ENCODE measurements around the gene ADORA1. TPM values are rescaled to one million over a fixed set of nuclear protein-coding genes. Genes with fewer than 3 reads are reported as not detected.

The ADORA1 gene
- total RNA-seq, 2 experiments from 2014 or later = not detected

GRCh38 chr1:203150511-203151297 is 23.2 kb downstream of the ADORA1 start:
- Mint-ChIP-seq H3K9me3 (no peaks in the 10 kb centered on the region), H3K36me3 (no peaks in the 10 kb centered on the region), H3K27me3 (no peaks in the 10 kb centered on the region), H3K27ac (no peak overlapping the region), H3K4me1 (no peaks in the 10 kb centered on the region), H3K4me3 (no peak overlapping the region)
- DNase-seq = no peak

GRCh38 chr1:203151362-203152157 is 24.0 kb downstream of the ADORA1 start:
- no peaks in the 10 kb centered on the region for H3K27me3 Mint-ChIP-seq
- no peak overlapping the region for H3K4me3 Mint-ChIP-seq
- H3K9me3 Mint-ChIP-seq = no peaks in the 10 kb centered on the region
- H3K27ac Mint-ChIP-seq = no peak overlapping the region
- no peak for DNase-seq
- H3K4me1 Mint-ChIP-seq = no peaks in the 10 kb centered on the region
- H3K36me3 Mint-ChIP-seq = no peaks in the 10 kb centered on the region

- DNase-seq = no peak
- Mint-ChIP-seq H3K4me1 (no peaks in the 10 kb centered on the region), H3K27me3 (no peaks in the 10 kb centered on the region), H3K4me3 (no peak overlapping the region), H3K27ac (no peak overlapping the region), H3K9me3 (no peaks in the 10 kb centered on the region), H3K36me3 (no peaks in the 10 kb centered on the region)
Observed at GRCh38 chr1:203152158-203153034, 24.9 kb downstream of the ADORA1 start.

- H3K27me3 Mint-ChIP-seq = no peaks in the 10 kb centered on the region
- no peak overlapping the region for H3K4me3 Mint-ChIP-seq
- H3K9me3 Mint-ChIP-seq = no peaks in the 10 kb centered on the region
- H3K36me3 Mint-ChIP-seq = no peaks in the 10 kb centered on the region
- H3K4me1 Mint-ChIP-seq = no peaks in the 10 kb centered on the region
- no peak for DNase-seq
- H3K27ac Mint-ChIP-seq = no peak overlapping the region
Observed at GRCh38 chr1:203153051-203153988, 25.8 kb downstream of the ADORA1 start.

- Mint-ChIP-seq H3K9me3 (no peaks in the 10 kb centered on the region), H3K27me3 (no peaks in the 10 kb centered on the region), H3K4me3 (no peak overlapping the region), H3K27ac (no peak overlapping the region), H3K4me1 (no peaks in the 10 kb centered on the region), H3K36me3 (no peaks in the 10 kb centered on the region)
- DNase-seq = no peak
Observed at GRCh38 chr1:203153989-203154821, 26.7 kb downstream of the ADORA1 start.

GRCh38 chr1:203156280-203156679 is 28.8 kb downstream of the ADORA1 start:
- no peaks in the 10 kb centered on the region for H3K4me1 Mint-ChIP-seq
- no peaks in the 10 kb centered on the region for H3K27me3 Mint-ChIP-seq
- H3K36me3 Mint-ChIP-seq = no peaks in the 10 kb centered on the region
- DNase-seq = no peak
- no peak overlapping the region for H3K4me3 Mint-ChIP-seq
- H3K9me3 Mint-ChIP-seq = no peaks in the 10 kb centered on the region
- no peak overlapping the region for H3K27ac Mint-ChIP-seq

- Mint-ChIP-seq H3K27me3 (no peaks in the 10 kb centered on the region), H3K36me3 (no peaks in the 10 kb centered on the region), H3K9me3 (no peaks in the 10 kb centered on the region), H3K27ac (no peak overlapping the region), H3K4me1 (no peaks in the 10 kb centered on the region), H3K4me3 (no peak overlapping the region)
- DNase-seq = no peak
Observed at GRCh38 chr1:203158423-203158822, 30.9 kb downstream of the ADORA1 start.

GRCh38 chr1:203158960-203159665 is 31.6 kb downstream of the ADORA1 start:
- Mint-ChIP-seq H3K27me3 (no peaks in the 10 kb centered on the region), H3K9me3 (no peaks in the 10 kb centered on the region), H3K27ac (no peak overlapping the region), H3K4me1 (no peaks in the 10 kb centered on the region), H3K36me3 (no peaks in the 10 kb centered on the region), H3K4me3 (no peak overlapping the region)
- DNase-seq = no peak

- H3K27ac Mint-ChIP-seq = no peak overlapping the region
- H3K4me3 Mint-ChIP-seq = no peak overlapping the region
- DNase-seq = no peak
- H3K36me3 Mint-ChIP-seq = no peaks in the 10 kb centered on the region
- no peaks in the 10 kb centered on the region for H3K9me3 Mint-ChIP-seq
- H3K4me1 Mint-ChIP-seq = no peaks in the 10 kb centered on the region
- no peaks in the 10 kb centered on the region for H3K27me3 Mint-ChIP-seq
Observed at GRCh38 chr1:203159844-203160243, 32.3 kb downstream of the ADORA1 start.

GRCh38 chr1:203161175-203161574 is 33.6 kb downstream of the ADORA1 start:
- H3K36me3 Mint-ChIP-seq = no peaks in the 10 kb centered on the region
- no peaks in the 10 kb centered on the region for H3K4me1 Mint-ChIP-seq
- no peak overlapping the region for H3K27ac Mint-ChIP-seq
- H3K9me3 Mint-ChIP-seq = no peaks in the 10 kb centered on the region
- no peak overlapping the region for H3K4me3 Mint-ChIP-seq
- H3K27me3 Mint-ChIP-seq = no peaks in the 10 kb centered on the region
- DNase-seq = no peak

GRCh38 chr1:203161703-203162102 is 34.2 kb downstream of the ADORA1 start:
- no peaks in the 10 kb centered on the region for H3K36me3 Mint-ChIP-seq
- H3K9me3 Mint-ChIP-seq = no peaks in the 10 kb centered on the region
- no peak overlapping the region for H3K4me3 Mint-ChIP-seq
- no peak for DNase-seq
- no peak overlapping the region for H3K27ac Mint-ChIP-seq
- no peaks in the 10 kb centered on the region for H3K27me3 Mint-ChIP-seq
- no peaks in the 10 kb centered on the region for H3K4me1 Mint-ChIP-seq

- Mint-ChIP-seq H3K27ac (no peak overlapping the region), H3K27me3 (no peaks in the 10 kb centered on the region), H3K4me3 (no peak overlapping the region), H3K4me1 (no peaks in the 10 kb centered on the region), H3K9me3 (no peaks in the 10 kb centered on the region), H3K36me3 (no peaks in the 10 kb centered on the region)
- DNase-seq = no peak
Observed at GRCh38 chr1:203162403-203162802, 34.9 kb downstream of the ADORA1 start.
